ENCODE results near the gene FREM1.

FREM1 gene

GRCh38 chr9:14903040-14903439, 7.2 kb downstream of the FREM1 start:
- Mint-ChIP-seq H3K9me3 (no peaks in the 10 kb centered on the region), H3K36me3 (ENCODE audit: low read depth) (no peaks in the 10 kb centered on the region), H3K27me3 (no peaks in the 10 kb centered on the region), H3K27ac (no peak overlapping the region), H3K4me3 (no peak overlapping the region), H3K4me1 (ENCODE audit: low read depth) (no peaks in the 10 kb centered on the region)
- no peak for DNase-seq

- no peaks in the 10 kb centered on the region for H3K4me1 Mint-ChIP-seq (ENCODE audit: low read depth)
- H3K27me3 Mint-ChIP-seq = no peaks in the 10 kb centered on the region
- H3K9me3 Mint-ChIP-seq = no peaks in the 10 kb centered on the region
- no peaks in the 10 kb centered on the region for H3K36me3 Mint-ChIP-seq (ENCODE audit: low read depth)
- H3K4me3 Mint-ChIP-seq = no peak overlapping the region
- DNase-seq = no peak
- H3K27ac Mint-ChIP-seq = no peak overlapping the region
Measured at GRCh38 chr9:14902561-14902960, 7.7 kb downstream of the FREM1 start.

- no peak for DNase-seq
- no peak overlapping the region for H3K4me3 Mint-ChIP-seq
- H3K4me1 Mint-ChIP-seq (ENCODE audit: low read depth) = no peaks in the 10 kb centered on the region
- H3K27ac Mint-ChIP-seq = no peak overlapping the region
- H3K36me3 Mint-ChIP-seq (ENCODE audit: low read depth) = no peaks in the 10 kb centered on the region
- peaks cover 7% of the 10 kb centered on the region for H3K27me3 Mint-ChIP-seq
- H3K9me3 Mint-ChIP-seq = no peaks in the 10 kb centered on the region
Measured at GRCh38 chr9:14899815-14900193, 10.4 kb downstream of the FREM1 start.

DNA sequence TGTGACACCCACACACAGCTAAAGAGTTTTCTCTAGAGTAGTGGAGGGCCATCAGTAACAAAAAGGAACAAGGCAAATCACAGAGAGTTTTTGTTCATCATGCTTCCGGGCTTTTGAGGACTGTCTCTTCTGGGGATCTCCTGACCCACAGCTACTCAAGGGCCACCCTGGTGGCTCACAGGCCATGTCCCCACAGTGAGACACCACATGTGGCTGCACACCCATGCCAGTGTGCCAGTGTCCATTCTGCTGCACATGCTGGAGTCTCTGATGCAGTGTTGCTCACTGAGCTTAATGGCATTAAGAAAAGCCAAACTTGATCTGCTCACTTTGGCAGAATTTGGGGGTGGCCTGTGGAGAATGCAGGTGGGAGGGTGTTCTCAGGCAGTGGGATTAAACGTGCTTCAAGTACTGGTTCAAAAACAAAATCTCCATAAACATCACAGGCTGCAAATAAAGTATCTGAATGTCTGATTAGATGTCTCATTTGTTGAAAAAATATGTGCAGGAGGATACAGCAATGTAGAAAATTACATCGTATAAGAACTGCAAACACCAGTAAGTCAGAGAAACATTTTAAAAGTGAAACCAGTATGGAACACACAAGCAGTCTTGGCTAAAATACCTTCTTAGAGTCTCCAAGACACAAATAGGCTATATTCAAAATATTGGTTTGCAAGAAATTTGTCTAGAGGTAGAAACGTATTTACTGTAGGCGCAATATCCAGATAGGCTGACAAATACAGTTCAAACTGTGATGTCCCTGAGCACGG, 11.0 kb downstream of the FREM1 start:
- peaks cover 7% of the 10 kb centered on the region for H3K27me3 Mint-ChIP-seq
- DNase-seq = no peak
- no peak overlapping the region for H3K4me3 Mint-ChIP-seq
- H3K27ac Mint-ChIP-seq = no peak overlapping the region
- no peaks in the 10 kb centered on the region for H3K4me1 Mint-ChIP-seq (ENCODE audit: low read depth)
- no peaks in the 10 kb centered on the region for H3K36me3 Mint-ChIP-seq (ENCODE audit: low read depth)
- no peaks in the 10 kb centered on the region for H3K9me3 Mint-ChIP-seq

GRCh38 chr9:14895806-14896205, 14.4 kb downstream of the FREM1 start:
- DNase-seq = no peak
- Mint-ChIP-seq H3K27ac (no peak overlapping the region), H3K27me3 (peaks cover 7% of the 10 kb centered on the region), H3K4me3 (no peak overlapping the region), H3K9me3 (no peaks in the 10 kb centered on the region), H3K4me1 (ENCODE audit: low read depth) (no peaks in the 10 kb centered on the region), H3K36me3 (ENCODE audit: low read depth) (no peaks in the 10 kb centered on the region)

DNA sequence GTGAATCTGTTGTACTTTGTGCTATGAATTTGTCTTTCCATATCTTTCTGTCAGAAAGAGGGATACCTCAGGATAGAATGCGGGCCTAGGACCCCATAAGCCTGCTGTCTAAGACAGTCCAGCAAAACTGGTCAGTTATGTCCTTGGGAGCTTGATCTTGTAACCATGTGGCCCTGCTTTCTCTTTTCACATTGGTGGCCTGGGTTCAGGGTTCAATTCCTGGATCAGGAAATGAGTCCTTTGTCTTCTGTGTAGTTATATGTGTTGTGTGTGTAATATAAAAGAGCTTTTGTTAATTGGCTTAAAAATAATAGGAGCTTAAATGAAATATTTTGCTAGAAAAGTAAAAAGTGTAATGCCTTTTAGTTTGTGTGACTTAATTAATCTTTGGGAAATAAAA, 16.9 kb downstream of the FREM1 start:
- Mint-ChIP-seq H3K4me1 (ENCODE audit: low read depth) (no peaks in the 10 kb centered on the region), H3K4me3 (no peak overlapping the region), H3K9me3 (no peaks in the 10 kb centered on the region), H3K27me3 (peaks cover 7% of the 10 kb centered on the region), H3K36me3 (ENCODE audit: low read depth) (no peaks in the 10 kb centered on the region), H3K27ac (no peak overlapping the region)
- no peak for DNase-seq

DNA sequence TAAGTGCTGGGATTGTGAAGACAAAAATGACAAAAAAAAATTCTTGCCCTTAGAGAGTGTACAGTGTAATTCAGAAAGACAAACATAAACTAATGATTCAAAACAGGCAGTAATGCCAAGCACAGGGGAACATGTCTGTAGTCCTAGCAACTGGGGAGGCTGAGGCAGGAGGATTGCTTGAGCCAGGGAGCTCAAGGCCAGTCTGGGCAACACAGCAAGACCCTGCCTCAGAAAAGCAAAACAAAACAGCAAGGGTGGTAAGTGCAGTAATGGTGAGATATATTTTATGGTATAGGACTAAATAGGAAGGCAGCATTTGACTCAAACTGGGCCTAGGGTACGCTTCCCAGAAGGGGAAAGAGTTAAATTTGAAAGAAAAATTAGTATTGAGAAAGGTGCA, 18.9 kb downstream of the FREM1 start:
- DNase-seq = no peak
- no peaks in the 10 kb centered on the region for H3K36me3 Mint-ChIP-seq (ENCODE audit: low read depth)

DNA sequence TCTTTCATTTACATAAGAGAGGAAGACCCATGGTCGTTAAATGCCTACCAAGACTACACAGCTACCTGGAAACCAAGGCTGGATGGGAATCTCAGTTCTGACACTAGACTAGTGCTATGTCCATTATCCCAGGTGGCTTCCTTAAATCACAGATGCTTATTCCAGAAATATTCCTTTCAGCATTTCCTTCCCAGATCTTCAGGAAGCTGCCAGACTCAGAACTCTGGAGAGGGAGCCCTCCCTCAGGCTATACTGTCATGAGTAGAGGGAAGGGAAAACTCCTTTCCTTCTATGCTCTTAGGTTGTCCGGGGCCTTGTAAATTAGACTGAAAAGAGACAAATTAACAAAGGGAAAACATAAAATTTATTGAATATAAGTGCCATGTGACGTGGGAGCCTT, 20.8 kb downstream of the FREM1 start:
- no peak for DNase-seq
- Mint-ChIP-seq H3K4me1 (ENCODE audit: low read depth) (no peaks in the 10 kb centered on the region), H3K27me3 (no peaks in the 10 kb centered on the region), H3K9me3 (no peaks in the 10 kb centered on the region), H3K36me3 (ENCODE audit: low read depth) (no peaks in the 10 kb centered on the region), H3K27ac (no peak overlapping the region), H3K4me3 (no peak overlapping the region)

More for the DNA sequence above, 18.9 kb downstream of the FREM1 start:
- Mint-ChIP-seq H3K27ac (no peak overlapping the region), H3K27me3 (peaks cover 7% of the 10 kb centered on the region), H3K4me3 (no peak overlapping the region), H3K4me1 (ENCODE audit: low read depth) (no peaks in the 10 kb centered on the region), H3K9me3 (no peaks in the 10 kb centered on the region)

GRCh38 chr9:14888875-14889274, 21.4 kb downstream of the FREM1 start:
- no peak overlapping the region for H3K4me3 Mint-ChIP-seq
- no peaks in the 10 kb centered on the region for H3K9me3 Mint-ChIP-seq
- no peak for DNase-seq
- H3K4me1 Mint-ChIP-seq (ENCODE audit: low read depth) = no peaks in the 10 kb centered on the region
- H3K27ac Mint-ChIP-seq = no peak overlapping the region
- H3K36me3 Mint-ChIP-seq (ENCODE audit: low read depth) = no peaks in the 10 kb centered on the region
- no peaks in the 10 kb centered on the region for H3K27me3 Mint-ChIP-seq

GRCh38 chr9:14888272-14888671, 22.0 kb downstream of the FREM1 start:
- no peaks in the 10 kb centered on the region for H3K9me3 Mint-ChIP-seq
- H3K27ac Mint-ChIP-seq = no peak overlapping the region
- DNase-seq = no peak
- H3K36me3 Mint-ChIP-seq (ENCODE audit: low read depth) = no peaks in the 10 kb centered on the region
- H3K4me1 Mint-ChIP-seq (ENCODE audit: low read depth) = no peaks in the 10 kb centered on the region
- H3K4me3 Mint-ChIP-seq = no peak overlapping the region
- H3K27me3 Mint-ChIP-seq = no peaks in the 10 kb centered on the region

DNA sequence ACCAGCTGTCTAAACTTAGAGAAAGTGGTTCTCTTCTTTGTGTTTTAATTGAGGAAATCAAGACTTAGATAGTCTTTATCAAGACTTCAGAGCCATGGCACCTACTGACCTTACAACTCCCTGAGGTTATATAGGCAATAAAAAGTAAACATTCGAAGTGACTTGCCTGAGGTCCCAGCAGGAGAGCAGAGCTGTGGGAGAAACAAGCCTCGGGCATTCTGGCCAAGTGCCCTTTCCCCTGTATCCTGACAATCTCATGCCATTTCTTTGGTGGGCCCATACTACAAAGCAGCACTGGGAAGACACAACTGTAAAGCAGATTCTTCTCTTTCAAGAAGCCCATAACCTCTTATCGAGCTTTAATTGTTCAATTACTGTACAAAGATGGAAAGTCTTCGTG, 23.1 kb downstream of the FREM1 start:
- H3K27ac Mint-ChIP-seq = no peak overlapping the region
- H3K9me3 Mint-ChIP-seq = no peaks in the 10 kb centered on the region
- no peaks in the 10 kb centered on the region for H3K4me1 Mint-ChIP-seq (ENCODE audit: low read depth)

DNA sequence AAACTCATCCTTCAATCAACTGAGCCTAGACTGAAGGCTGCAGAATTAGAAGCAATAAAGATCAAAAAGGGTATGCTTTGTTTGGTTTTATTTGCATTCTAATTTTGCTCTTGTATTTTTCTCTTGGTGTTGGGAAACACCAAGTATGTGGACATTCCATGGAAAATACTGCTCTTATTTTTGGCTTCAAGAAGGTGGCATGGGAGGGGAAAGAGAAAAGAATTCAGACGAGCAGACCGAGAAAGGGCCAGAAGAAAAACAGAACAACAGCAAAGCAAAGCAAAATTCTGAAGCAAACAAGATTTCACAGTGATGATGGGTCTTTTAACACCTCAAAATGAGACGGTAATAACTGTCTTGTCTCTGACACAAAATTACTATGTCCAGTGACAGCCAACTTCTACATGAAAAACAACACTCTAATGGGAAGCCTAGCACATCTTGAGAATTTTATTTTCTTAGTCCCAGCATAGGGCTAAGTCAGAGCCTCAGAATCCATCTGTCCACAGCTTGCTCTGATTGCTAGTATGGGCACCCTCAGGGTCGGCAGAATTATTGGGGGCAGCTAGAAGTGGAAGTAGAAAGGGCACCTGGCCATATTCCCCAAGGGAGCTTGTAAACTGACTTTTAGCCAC, 26.8 kb downstream of the FREM1 start:
- no peaks in the 10 kb centered on the region for H3K36me3 Mint-ChIP-seq (ENCODE audit: low read depth)
- H3K9me3 Mint-ChIP-seq = no peaks in the 10 kb centered on the region
- no peak overlapping the region for H3K4me3 Mint-ChIP-seq
- no peak for DNase-seq
- H3K27ac Mint-ChIP-seq = no peak overlapping the region
- H3K27me3 Mint-ChIP-seq = peaks cover 4% of the 10 kb centered on the region
- no peaks in the 10 kb centered on the region for H3K4me1 Mint-ChIP-seq (ENCODE audit: low read depth)

More for the DNA sequence above, 23.1 kb downstream of the FREM1 start:
- Mint-ChIP-seq H3K36me3 (ENCODE audit: low read depth) (no peaks in the 10 kb centered on the region), H3K4me3 (no peak overlapping the region), H3K27me3 (no peaks in the 10 kb centered on the region)
- no peak for DNase-seq

DNA sequence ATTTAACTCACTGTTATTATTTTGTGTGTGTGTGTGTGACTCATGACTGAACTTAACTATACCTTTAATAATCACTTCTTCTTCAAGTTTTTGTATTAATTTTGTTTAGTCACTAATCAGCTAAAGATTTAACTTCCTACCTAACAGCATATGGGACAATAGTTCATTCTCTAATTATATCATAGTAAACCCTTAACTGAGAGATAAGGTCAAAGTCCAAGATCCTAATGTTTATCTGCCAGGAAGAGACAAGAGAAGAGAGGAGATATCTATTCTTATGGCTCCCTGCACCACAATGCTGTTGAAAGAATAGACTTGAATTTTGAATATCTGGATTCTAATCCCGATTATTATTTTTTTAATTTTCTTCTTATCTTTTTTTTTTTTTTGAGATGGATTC, 28.1 kb downstream of the FREM1 start:
- Mint-ChIP-seq H3K4me3 (no peak overlapping the region), H3K27ac (no peak overlapping the region), H3K4me1 (ENCODE audit: low read depth) (no peaks in the 10 kb centered on the region), H3K9me3 (no peaks in the 10 kb centered on the region), H3K36me3 (ENCODE audit: low read depth) (no peaks in the 10 kb centered on the region), H3K27me3 (peaks cover 15% of the 10 kb centered on the region)
- no peak for DNase-seq

DNA sequence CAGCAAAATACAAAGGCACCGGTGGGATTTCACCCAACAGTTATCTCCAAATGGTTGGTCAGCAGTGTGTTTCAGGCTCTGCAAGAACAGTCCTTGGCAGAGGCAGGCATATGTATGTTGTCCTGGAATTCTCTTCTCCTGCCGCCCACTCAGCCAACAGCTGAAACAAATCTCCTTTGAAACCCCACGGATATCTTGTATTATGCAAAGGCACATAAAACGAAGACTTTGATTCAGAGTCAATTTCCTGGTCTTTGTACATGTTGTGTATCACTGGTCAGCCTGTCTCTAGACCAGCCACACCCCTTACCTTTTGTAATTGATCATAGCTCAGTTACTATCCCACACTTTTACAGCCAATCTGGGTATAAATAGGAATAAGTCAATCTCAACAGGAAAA, 29.2 kb downstream of the FREM1 start:
- H3K27ac Mint-ChIP-seq = no peak overlapping the region
- peaks cover 20% of the 10 kb centered on the region for H3K27me3 Mint-ChIP-seq
- DNase-seq = no peak
- H3K36me3 Mint-ChIP-seq (ENCODE audit: low read depth) = no peaks in the 10 kb centered on the region
- no peaks in the 10 kb centered on the region for H3K4me1 Mint-ChIP-seq (ENCODE audit: low read depth)
- no peaks in the 10 kb centered on the region for H3K9me3 Mint-ChIP-seq
- no peak overlapping the region for H3K4me3 Mint-ChIP-seq

DNA sequence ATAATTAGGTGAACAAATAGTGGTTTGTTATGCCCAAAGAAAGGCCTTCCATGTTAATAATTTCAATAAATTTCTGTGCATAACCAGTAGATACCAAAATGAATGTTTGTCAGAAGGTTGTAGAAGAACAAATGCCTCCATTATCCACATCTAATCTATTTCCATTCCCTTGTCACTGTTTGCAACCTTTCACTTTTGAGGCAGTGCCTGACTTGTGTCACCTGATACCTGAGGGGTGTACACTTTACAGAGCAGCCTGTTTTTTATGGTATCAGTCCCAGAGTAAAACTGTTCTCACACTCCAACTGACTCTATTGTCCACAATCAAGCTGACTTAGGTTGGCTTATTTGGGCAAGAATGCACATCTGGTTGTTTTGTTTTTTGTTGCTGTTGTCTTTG, 40.1 kb downstream of the FREM1 start:
- H3K9me3 Mint-ChIP-seq = peaks cover 2% of the 10 kb centered on the region
- no peaks in the 10 kb centered on the region for H3K4me1 Mint-ChIP-seq (ENCODE audit: low read depth)
- no peaks in the 10 kb centered on the region for H3K27me3 Mint-ChIP-seq
- no peak overlapping the region for H3K4me3 Mint-ChIP-seq
- H3K27ac Mint-ChIP-seq = no peak overlapping the region
- H3K36me3 Mint-ChIP-seq (ENCODE audit: low read depth) = no peaks in the 10 kb centered on the region
- no peak for DNase-seq
